EH (cell line): Measurements from ENCODE around the gene CBFA2T2.
A peak's percentile ranks its signal among the peaks of the same experiment; 100 is the strongest.
"Not testable (repeated sequence)": the region's sequence is repeated elsewhere in the genome, so short reads cannot be mapped to it uniquely, and the experiment has no call there.

ENCODE experiments used
- DNase-seq: peaks from one replicate; pipeline ENCODE4 v3.0.0-alpha.2; 2015; ENCODE audit warnings: low read depth

CBFA2T2 gene

GRCh38 chr20:33490023-33490933 is at the start of gene CBFA2T2:
Gene CBFA2T2, plus strand, starts transcription at chr20:33490096. Its CDS starts 172 bp downstream, at chr20:33490268.
- DNase-seq: no peak

GRCh38 chr20:33440562-33440961 is 49.3 kb upstream of the CBFA2T2 start:
- DNase-seq: not testable (repeated sequence)

- DNase-seq: no peak
Observed at GRCh38 chr20:33441142-33441955, 48.5 kb upstream of the CBFA2T2 start.

GRCh38 chr20:33442136-33443005 is 47.5 kb upstream of the CBFA2T2 start:
- no peak for DNase-seq

DNA sequence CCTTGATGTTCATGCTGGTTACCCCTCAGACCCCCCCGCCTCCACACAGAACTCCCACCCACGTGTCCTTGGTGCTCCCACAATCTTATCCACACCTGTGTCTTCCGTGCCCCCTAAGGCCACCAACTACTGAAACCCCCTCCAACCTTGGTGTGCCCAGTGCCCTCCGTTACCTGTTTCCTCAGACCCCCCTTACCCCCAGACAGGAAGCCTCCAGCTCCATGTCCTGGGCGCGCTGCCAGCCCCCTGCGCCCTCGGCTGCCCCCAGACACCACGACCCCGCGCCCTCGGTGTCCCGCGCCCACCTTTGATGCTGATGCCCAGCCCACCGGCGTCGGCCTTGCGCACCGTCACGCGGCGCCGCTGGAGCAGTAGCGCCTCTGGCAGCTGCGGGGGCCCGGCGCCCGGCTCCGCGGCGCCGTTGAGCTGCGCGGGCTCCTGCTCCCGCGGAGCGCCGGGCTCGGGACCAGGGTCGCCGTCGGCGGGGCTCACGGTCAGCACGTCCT is 46.8 kb upstream of the CBFA2T2 start:
- DNase-seq: no peak

GRCh38 chr20:33443512-33444239 is 46.2 kb upstream of the CBFA2T2 start, which contains the start of gene SNTA1:
Gene SNTA1, minus strand, starts transcription at chr20:33443763. Its CDS starts 143 bp downstream, at chr20:33443620.
- DNase-seq: peak; percentile 84

GRCh38 chr20:33444797-33445560 is 44.9 kb upstream of the CBFA2T2 start:
- DNase-seq: peak; percentile 11

GRCh38 chr20:33445881-33446625 is 43.8 kb upstream of the CBFA2T2 start:
- DNase-seq: no peak

DNA sequence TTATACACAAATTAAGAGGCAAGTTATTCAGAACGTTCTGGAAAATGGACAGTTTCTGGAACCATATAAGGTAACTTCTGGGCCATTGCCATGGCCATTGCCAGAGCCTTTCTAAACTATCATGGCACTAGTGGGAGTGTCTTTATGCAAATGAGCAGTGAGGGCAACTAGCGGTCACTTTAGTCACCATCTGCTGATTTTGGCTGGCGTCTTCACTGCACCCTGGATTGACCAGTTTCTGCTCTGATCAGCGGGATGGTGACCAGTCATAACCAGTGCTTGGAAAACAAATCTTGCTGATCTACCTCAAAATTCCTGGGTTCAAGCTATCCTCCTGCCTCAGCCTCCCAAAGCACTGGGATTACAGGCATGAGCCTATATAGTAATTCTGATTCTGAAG is 39.0 kb upstream of the CBFA2T2 start:
- DNase-seq: peak; percentile 67

DNA sequence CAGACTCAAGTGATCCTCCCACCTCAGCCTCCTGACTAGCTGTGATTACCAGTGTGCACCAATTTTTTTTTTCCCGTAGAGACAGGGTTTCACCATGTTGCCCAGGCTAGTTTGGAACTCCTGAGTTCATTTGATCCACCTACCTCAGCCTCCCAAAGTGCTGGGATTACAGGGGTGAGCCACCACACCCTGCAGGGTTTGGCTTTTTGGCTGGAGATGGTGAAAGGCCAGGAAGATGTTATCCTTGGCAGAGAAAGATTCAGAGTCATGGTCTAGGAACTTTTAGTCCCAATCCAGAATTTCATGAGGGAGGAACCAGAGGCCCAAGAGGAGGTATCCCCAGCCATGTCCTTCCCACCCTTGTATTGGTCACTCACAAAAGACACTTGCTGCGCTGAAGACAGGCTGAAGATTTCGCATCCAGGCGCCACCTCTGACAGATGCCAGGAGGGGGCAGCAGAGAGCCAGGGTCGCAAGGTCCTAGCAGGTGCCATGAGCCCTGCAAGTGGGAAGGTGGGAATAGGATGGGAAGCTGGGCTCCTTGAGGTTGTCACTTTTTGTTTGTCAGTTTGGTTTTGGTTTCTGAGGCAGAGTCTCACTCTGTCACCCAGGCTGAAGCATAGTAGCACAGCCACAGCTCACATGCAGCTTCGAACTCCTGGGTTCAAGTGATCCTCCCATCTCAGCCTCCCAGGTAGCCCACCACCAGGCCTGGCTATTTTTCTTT is 32.8 kb upstream of the CBFA2T2 start:
- DNase-seq: peak; percentile 75

DNA sequence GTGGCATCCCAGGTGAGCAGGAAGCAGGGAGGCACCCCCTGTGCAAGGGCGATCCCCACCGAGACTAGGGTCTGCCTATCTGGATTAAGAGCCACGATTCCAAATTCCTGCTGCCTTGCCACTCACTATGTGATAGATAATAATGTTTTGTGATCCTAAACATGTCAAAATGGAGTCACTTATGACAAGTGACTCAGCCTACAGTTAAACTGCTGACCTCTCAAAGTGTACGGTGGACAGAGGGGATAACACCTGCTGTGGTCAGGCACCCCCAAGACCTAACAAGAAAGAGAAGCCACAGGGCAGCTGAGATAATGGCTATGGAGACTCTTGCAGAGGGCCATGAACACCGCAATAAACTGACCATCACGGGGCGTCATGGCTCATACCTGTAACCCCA is 30.3 kb upstream of the CBFA2T2 start:
- DNase-seq: no peak

DNA sequence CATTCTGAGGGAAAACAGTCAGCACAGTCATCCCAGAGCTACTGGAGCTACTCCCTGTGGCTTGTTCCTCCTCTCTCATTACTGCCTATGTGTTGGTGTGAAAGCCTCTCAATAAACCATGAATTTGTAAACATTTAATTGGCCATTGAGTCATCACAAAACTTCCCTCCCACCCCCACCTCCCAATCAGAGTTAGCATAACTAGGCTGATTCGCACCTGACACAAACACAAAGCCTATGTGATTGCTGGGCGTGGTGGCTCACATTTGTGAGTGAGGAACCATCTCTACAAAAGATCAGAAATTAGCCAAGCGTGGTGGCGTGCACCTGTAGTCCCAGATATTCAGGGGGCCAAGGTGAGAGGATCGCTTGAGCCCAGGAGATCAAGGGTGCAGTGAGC is 29.2 kb upstream of the CBFA2T2 start:
- DNase-seq: no peak

DNA sequence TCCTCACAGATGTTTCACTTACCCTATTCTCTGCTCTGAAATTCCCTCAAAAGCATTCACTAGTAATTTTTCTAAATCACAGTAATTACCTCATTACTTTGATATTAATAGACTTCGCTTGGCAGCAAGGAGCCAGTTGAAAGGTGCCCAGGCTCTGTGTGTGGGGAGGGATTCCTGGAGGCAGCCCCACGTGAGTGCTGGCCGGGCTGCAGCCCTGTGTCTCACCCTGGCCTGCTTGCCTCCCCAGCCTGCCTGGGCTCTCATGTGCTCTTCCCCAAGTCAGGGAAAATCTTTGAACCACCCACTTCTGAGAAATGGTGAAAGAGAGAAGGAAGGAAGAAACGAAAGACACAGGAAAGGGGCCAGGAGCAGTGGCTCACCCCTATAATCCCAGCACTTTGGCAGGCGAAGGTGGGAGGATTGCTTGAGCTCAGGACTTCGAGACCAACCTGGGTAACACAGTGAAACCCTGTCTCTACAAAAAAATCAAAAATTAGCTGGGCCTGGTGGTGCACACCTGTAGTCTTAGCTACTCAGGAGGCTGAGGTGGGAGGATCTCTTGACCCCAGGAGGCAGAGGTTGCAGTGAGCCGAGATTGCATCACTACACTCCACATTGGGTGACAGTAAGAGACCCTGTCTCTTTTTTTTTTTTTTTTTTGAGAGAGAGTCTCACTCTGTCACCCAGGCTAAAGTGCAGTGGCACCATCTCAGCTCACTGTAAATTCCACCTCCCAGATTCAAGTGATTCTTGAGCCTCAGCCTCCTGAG is 26.4 kb upstream of the CBFA2T2 start:
- DNase-seq: no peak

GRCh38 chr20:33464759-33465158 is 25.1 kb upstream of the CBFA2T2 start:
- DNase-seq: not testable (repeated sequence)

DNA sequence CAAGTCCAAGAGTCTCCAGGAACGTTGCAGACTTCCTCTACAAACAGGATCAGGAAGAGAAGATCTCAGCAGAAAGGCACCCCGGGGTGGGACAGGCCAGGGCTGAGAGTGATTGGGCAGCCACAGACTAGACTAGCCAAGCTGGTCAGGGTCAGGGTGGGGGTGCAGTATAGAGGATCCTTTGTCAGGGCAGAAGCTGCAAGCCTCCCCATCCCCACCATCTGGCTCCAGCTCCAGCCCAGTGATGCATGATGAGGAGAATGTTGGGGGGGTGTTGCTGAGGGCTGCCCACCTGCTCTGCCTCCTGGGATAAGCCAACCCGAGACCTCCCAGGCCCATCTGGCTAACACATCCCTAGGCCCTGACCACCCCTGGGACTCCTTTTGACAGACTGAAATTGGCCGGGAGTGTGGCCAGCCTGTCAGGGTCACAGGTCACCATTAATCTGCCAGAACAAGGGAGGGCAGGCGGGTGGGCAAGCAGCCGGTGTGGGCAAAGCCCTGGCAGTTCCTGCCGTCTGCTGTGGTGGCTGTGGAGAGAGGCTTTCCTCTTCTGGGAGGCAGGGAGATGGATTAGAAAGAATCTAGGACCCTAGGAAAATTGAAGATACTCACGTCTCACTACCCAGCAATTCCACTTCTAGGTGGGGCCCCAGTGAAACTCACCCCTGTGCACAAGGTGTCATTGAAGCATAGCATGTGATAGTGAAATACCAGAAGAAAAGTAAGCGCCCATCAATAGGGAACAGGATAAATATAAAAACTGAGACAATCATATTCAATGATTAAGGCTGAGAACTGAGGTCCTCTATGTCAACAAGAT is 24.2 kb upstream of the CBFA2T2 start:
- DNase-seq: no peak

GRCh38 chr20:33466303-33466646 is 23.6 kb upstream of the CBFA2T2 start:
- no peak for DNase-seq

DNA sequence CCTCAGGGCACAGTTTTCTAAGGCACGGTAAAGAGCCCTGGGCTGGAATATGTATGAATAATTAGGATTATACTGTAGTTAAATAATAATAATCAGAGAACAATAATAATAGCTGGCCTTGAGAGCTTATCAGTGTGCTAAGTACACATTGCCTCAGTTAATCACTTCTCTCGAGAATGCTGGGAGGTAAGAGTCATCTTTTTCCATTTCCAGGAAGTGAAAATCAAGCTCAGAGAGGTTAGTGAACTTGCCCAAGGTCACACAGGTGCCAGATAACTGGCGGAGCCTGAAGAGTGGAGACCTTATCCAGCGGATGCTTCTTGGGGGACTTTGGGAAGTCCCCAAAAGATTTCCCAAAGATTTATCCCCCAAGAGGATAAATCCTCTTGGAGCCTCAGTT is 19.4 kb upstream of the CBFA2T2 start:
- DNase-seq: no peak
